Activated T-helper 1 cell treated with anti-CD3 and anti-CD28 coated beads, Interleukin-12 subunit alpha, Interleukin-12 subunit beta, Interleukin-2, Interleukin-4 antibody, amounts not matched to agents 30 ng/mL and 10 ng/mL and 1 ng/mL, durations not matched to agents 14 hours and 24 hours and 36 hours (primary cell): Measurements from ENCODE around the gene POLR3G. TPM values are rescaled to one million over a fixed set of nuclear protein-coding genes. Genes with fewer than 3 reads are reported as not detected.

Source experiments
- DNase-seq: peaks from one replicate; pipeline ENCODE4 v3.0.0; 2021; ENCODE audit warnings: low spot score
- H3K27ac Mint-ChIP-seq: one replicate; pipeline ENCODE4 v1.8.0; 2021; ENCODE audit warnings: mild to moderate bottlenecking, mixed read lengths
- H3K27me3 Mint-ChIP-seq: one replicate; pipeline ENCODE4 v1.8.0; 2022; ENCODE audit warnings: mild to moderate bottlenecking, moderate library complexity, mixed read lengths; ENCODE audit not compliant: insufficient read depth
- H3K36me3 Mint-ChIP-seq: one replicate; pipeline ENCODE4 v1.8.0; 2021; ENCODE audit warnings: low read depth, mixed read lengths
- H3K4me1 Mint-ChIP-seq: one replicate; pipeline ENCODE4 v1.8.0; 2021; ENCODE audit warnings: low read depth, mixed read lengths
- H3K4me3 Mint-ChIP-seq: one replicate; pipeline ENCODE4 v1.8.0; 2021; ENCODE audit warnings: mild to moderate bottlenecking, moderate library complexity, mixed read lengths
- H3K9me3 Mint-ChIP-seq: one replicate; pipeline ENCODE4 v1.8.0; 2021; ENCODE audit warnings: mixed read lengths
- intact Hi-C: fragments of 100-400 bp; cut with micrococcal nuclease; formaldehyde crosslinking; loops from one replicate; pipeline ENCODE4 v1.15.1; 2024
- total RNA-seq: library from RNA; stranded (reverse); gene quantifications from 2 replicates; pipeline ENCODE4 v1.2.3, GENCODE V29; 2022

Gene POLR3G
- total RNA-seq, 1 donor from 2014 or later = 18.4 TPM

- intact Hi-C loops = no loop called here
- Mint-ChIP-seq H3K27ac (no peak overlapping the region), H3K4me1 (no peaks in the 10 kb centered on the region), H3K9me3 (no peaks in the 10 kb centered on the region), H3K36me3 (no peaks in the 10 kb centered on the region), H3K27me3 (peaks cover 10% of the 10 kb centered on the region), H3K4me3 (no peak overlapping the region)
- DNase-seq = no peak
Observed at GRCh38 chr5:90548069-90548593, 73.5 kb downstream of the POLR3G start.

DNA sequence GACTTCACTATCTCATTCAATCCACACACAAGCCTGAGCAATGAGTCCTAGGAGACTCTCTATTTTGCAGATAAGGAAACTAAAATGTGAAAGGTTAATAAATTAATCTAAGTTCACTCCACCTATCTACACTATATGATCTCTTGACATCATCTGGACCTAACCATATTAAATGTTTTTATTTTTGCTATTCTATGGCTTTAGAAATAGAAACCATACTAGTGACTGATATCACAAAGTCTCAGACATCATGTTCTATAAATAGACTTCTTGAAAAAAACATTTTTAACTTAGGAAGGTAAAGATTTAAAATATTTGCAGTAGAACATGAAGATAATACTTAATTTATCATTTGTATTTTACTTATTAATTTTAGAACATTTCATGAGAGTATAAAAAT lies 74.6 kb downstream of the POLR3G start:
- H3K27ac Mint-ChIP-seq = no peak overlapping the region
- no peaks in the 10 kb centered on the region for H3K36me3 Mint-ChIP-seq
- H3K4me1 Mint-ChIP-seq = no peaks in the 10 kb centered on the region
- H3K4me3 Mint-ChIP-seq = no peak overlapping the region
- intact Hi-C loops = no loop called here
- DNase-seq = no peak
- H3K9me3 Mint-ChIP-seq = no peaks in the 10 kb centered on the region
- H3K27me3 Mint-ChIP-seq = peaks cover 10% of the 10 kb centered on the region

DNA sequence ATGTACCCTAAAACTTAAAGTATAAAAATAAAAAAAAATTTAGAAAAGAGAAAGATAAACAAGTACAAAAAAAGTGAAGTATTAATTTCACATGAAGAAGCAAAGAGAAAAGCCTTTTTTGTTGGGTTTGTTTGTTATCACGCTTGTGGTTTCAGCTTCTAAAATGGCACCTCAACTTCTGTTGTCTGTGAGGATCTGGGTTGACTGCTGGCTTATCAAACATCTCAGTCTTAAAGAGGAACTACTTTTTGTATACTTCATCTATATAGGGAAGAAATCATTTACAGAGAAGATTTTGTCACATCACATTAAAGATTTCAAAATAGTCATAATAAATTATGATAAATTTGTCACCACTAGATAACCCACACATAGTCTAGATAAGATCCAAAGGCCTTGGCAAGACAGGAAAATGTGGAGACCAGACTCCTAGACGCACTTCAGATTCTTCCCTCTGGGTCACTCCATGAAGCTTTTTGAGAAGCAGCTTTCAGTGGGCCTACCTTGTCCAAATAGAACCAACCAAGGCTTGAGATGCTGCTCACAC lies 75.1 kb downstream of the POLR3G start:
- H3K36me3 Mint-ChIP-seq = no peaks in the 10 kb centered on the region
- H3K27me3 Mint-ChIP-seq = peaks cover 7% of the 10 kb centered on the region
- intact Hi-C loops = loop anchor here (10.0 kb wide), 1 partner anchor 1665 kb away; the partner anchor contains the start of gene MEF2C
- no peak for DNase-seq
- H3K27ac Mint-ChIP-seq = no peak overlapping the region
- no peaks in the 10 kb centered on the region for H3K4me1 Mint-ChIP-seq
- H3K9me3 Mint-ChIP-seq = no peaks in the 10 kb centered on the region
- H3K4me3 Mint-ChIP-seq = no peak overlapping the region

GRCh38 chr5:90550963-90551362 lies 76.3 kb downstream of the POLR3G start:
- intact Hi-C loops = loop anchor here (10.0 kb wide), 1 partner anchor 1666 kb away; the partner anchor contains the start of gene MEF2C
- H3K27me3 Mint-ChIP-seq = peaks cover 13% of the 10 kb centered on the region
- no peaks in the 10 kb centered on the region for H3K4me1 Mint-ChIP-seq
- H3K4me3 Mint-ChIP-seq = no peak overlapping the region
- H3K36me3 Mint-ChIP-seq = no peaks in the 10 kb centered on the region
- H3K27ac Mint-ChIP-seq = no peak overlapping the region
- no peaks in the 10 kb centered on the region for H3K9me3 Mint-ChIP-seq
- DNase-seq = no peak

- H3K4me3 Mint-ChIP-seq = no peak overlapping the region
- no peak for DNase-seq
- no peaks in the 10 kb centered on the region for H3K4me1 Mint-ChIP-seq
- no peaks in the 10 kb centered on the region for H3K36me3 Mint-ChIP-seq
- no peaks in the 10 kb centered on the region for H3K9me3 Mint-ChIP-seq
- peaks cover 17% of the 10 kb centered on the region for H3K27me3 Mint-ChIP-seq
- no peak overlapping the region for H3K27ac Mint-ChIP-seq
- intact Hi-C loops = loop anchor here (10.0 kb wide), 1 partner anchor 1667 kb away; the partner anchor contains the start of gene MEF2C
Observed at GRCh38 chr5:90551376-90551775, 76.7 kb downstream of the POLR3G start.

DNA sequence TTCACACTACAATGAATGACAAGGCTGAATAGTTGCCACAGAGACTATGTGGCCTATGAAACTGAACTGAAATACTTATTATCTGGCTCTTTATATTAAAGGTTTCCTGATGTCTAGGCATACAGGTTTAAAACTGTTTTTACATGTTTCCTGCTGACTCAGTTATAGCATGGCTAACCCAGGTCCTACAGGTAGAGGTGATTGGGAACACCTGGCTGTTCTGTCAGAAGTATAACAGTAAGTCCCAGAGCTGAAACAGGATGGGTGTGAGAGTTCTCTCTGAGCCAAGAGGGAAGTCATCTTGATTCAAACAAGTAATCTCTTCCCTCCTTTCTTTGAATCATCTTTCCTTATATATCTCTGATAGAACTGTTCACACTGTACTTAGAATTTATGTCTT lies 79.0 kb downstream of the POLR3G start:
- Mint-ChIP-seq H3K36me3 (no peaks in the 10 kb centered on the region), H3K4me1 (peaks cover 6% of the 10 kb centered on the region), H3K4me3 (no peak overlapping the region), H3K27ac (no peak overlapping the region), H3K27me3 (peaks cover 37% of the 10 kb centered on the region), H3K9me3 (no peaks in the 10 kb centered on the region)
- no peak for DNase-seq
- intact Hi-C loops = loop anchor here (10.0 kb wide), 1 partner anchor 1669 kb away; the partner anchor contains the start of gene MEF2C

- Mint-ChIP-seq H3K27me3 (peaks cover 44% of the 10 kb centered on the region), H3K36me3 (no peaks in the 10 kb centered on the region)
- intact Hi-C loops = loop anchor here (10.0 kb wide), 1 partner anchor 1670 kb away; the partner anchor contains the start of gene MEF2C
Observed at GRCh38 chr5:90554358-90555006, 79.8 kb downstream of the POLR3G start.

DNA sequence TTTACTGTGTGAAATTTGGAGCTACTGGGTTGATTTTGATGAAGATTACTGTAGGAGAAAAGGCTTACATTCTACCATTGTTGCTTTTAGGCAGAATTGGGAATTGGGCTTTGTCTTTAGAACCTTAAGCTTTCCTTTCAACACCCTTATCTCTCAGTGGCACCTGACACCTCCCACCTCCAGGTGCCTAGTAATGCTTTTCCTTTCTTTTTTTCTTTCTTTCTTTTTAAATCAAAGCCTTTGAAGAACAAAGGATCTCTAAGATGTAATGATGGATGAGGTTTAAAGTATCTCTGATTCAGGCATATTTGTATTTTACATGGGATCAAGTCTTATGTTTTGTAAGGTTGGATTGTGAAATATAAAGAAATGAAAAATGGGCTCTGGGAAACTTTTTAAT lies 81.0 kb downstream of the POLR3G start:
- Mint-ChIP-seq H3K9me3 (no peaks in the 10 kb centered on the region), H3K36me3 (no peaks in the 10 kb centered on the region), H3K4me1 (peaks cover 6% of the 10 kb centered on the region), H3K4me3 (no peak overlapping the region), H3K27me3 (peaks cover 53% of the 10 kb centered on the region), H3K27ac (no peak overlapping the region)
- intact Hi-C loops = loop anchor here (10.0 kb wide), 1 partner anchor 1671 kb away; the partner anchor contains the start of gene MEF2C
- no peak for DNase-seq

More at GRCh38 chr5:90554358-90555006, 79.8 kb downstream of the POLR3G start:
- H3K9me3 Mint-ChIP-seq = no peaks in the 10 kb centered on the region
- H3K4me3 Mint-ChIP-seq = no peak overlapping the region
- DNase-seq = no peak
- no peak overlapping the region for H3K27ac Mint-ChIP-seq
- H3K4me1 Mint-ChIP-seq = peaks cover 6% of the 10 kb centered on the region

DNA sequence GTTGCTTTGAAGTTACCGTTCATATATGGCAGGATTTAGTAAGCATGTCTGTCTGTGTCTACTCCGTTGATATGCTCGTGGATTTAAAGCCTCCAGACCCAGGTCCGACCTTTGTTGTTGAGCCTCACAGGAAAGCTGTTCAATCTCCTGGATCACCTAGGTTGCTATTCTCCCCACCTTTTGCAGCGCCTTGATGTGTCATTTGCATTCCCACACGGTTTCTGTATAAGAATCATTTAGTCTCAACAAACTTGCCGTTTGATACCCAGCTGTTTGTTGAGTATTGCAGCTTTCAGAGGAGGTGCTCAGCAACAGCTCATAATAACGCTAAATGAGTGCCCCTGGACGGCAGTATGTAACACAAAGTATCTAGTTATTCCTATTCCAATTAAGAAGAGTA lies 82.7 kb downstream of the POLR3G start:
- Mint-ChIP-seq H3K27me3 (peaks cover 64% of the 10 kb centered on the region), H3K4me3 (no peak overlapping the region), H3K9me3 (no peaks in the 10 kb centered on the region), H3K4me1 (peaks cover 6% of the 10 kb centered on the region), H3K36me3 (no peaks in the 10 kb centered on the region), H3K27ac (no peak overlapping the region)
- intact Hi-C loops = loop anchor here (10.0 kb wide), 1 partner anchor 1673 kb away; the partner anchor contains the start of gene MEF2C
- DNase-seq = no peak

GRCh38 chr5:90557871-90558270 lies 83.2 kb downstream of the POLR3G start:
- H3K27me3 Mint-ChIP-seq = peaks cover 69% of the 10 kb centered on the region
- H3K4me3 Mint-ChIP-seq = peak overlapping the region; percentile 34
- intact Hi-C loops = loop anchor here (1.0 to 10.0 kb wide), 2 partner anchors 35 to 1673 kb away; partner anchors contain the start of gene MEF2C
- no peak overlapping the region for H3K27ac Mint-ChIP-seq
- DNase-seq = no peak
- no peaks in the 10 kb centered on the region for H3K9me3 Mint-ChIP-seq
- no peaks in the 10 kb centered on the region for H3K36me3 Mint-ChIP-seq
- H3K4me1 Mint-ChIP-seq = peaks cover 6% of the 10 kb centered on the region

DNA sequence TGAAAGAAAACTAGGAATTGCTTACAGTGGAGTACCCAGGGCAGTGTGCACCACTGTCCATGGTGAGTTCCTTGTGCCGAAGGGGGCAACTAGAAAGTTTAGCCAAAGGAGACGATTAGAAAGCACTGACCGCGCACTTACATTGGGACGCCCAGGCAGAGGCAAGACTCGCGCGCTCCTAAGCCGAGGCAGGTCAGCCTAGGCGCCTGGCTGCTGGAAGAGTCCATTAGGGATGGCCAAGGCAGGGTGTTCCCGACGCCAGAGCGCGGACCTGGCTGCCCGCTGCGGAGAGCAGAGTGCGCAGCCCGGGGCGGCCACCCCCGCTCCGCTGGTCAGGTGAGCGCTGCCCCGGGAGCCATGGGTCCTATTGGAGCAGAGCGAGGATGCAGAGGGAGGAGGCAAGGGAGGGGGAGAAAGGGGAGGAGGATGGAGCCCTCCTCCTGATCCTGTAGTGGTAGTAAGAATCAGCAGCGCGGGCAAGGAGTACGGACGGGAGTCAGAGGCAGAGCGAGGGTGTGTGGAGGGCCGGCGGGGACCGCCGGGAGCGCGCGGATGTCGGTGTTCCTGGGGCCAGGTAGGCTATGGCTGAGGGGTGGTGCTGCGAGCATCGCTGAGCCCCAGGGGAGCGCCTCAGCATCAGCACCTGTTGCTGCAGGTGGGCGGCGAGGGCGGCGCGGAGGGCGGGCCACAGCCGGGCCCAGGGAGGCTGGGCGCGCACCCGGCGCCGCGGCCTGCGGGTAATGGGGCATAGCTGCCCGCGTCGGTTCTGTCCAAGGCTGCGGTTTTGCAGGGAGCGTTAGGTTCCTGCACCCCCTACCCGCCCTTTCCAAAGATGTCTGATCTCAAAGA lies 83.9 kb downstream of the POLR3G start, which contains the start of gene ADGRV1:
Gene ADGRV1 (plus strand): TSS at position 454 of the 849 bp plus-strand sequence. CDS start 99 bp downstream, at position 553.
- Mint-ChIP-seq H3K4me3 (peak within 1 kb of the TSS; percentile 34), H3K9me3 (no peaks in the 10 kb centered on the region), H3K27me3 (peaks cover 70% of the 10 kb centered on the region), H3K36me3 (no peaks in the 10 kb centered on the region), H3K27ac (no peak within 1 kb of the TSS), H3K4me1 (peaks cover 6% of the 10 kb centered on the region)
- intact Hi-C loops = loop anchor here (1.0 to 10.0 kb wide), 2 partner anchors 35 to 1674 kb away; partner anchors contain the start of gene MEF2C
- DNase-seq = no peak

DNA sequence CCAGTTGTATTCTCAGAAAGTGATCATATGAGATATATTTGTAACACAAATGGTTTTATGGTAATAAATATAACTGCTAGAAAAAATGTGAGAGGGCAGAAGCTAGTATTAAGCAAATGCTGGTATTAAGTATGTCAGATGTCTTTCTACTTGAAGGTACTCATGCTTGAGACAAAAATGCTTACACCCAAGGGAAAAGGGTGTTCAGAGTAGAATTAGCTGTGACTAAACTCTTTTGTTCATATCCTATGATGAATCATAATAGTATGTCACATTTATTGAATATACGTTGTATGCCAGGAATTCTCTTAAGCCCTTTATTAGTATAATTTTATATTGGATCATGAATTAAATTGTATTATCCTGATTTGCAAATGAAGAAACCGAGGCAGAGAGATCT lies 86.1 kb downstream of the POLR3G start:
- intact Hi-C loops = no loop called here
- DNase-seq = no peak
- Mint-ChIP-seq H3K36me3 (no peaks in the 10 kb centered on the region), H3K4me3 (no peak overlapping the region), H3K4me1 (peaks cover 6% of the 10 kb centered on the region), H3K27ac (no peak overlapping the region), H3K9me3 (no peaks in the 10 kb centered on the region), H3K27me3 (peaks cover 67% of the 10 kb centered on the region)
